Activated CD8-positive, alpha-beta T cell treated with anti-CD3 and anti-CD28 coated beads, Interleukin-2, amount 10 ng/mL, durations not matched to agents 7 days and 5 days (primary cell): ENCODE measurements around the gene SNX3. TPM values are rescaled to one million over a fixed set of nuclear protein-coding genes. Genes with fewer than 3 reads are reported as not detected.
"Not testable (repeated sequence)": the region's sequence is repeated elsewhere in the genome, so short reads cannot be mapped to it uniquely, and the experiment has no call there.

Experiments used
- ATAC-seq: fragments of 150-1000 bp; cut with Tn5 transposase; one replicate; pipeline ENCODE4 v1.10.0; 2021; ENCODE audit warnings: moderate library complexity
- CTCF ChIA-PET: fragments of 350-600 bp; sonication (Branson Sonifier 250); formaldehyde crosslinking; loops from one replicate; lab custom pipeline; 2021; ENCODE audit warnings: antibody characterized with exemption; lab: Charles Lee
- POLR2A ChIA-PET: fragments of 350-600 bp; sonication (Branson Sonifier 250); formaldehyde crosslinking; loops from one replicate; lab custom pipeline; 2021; ENCODE audit warnings: antibody characterized with exemption; lab: Charles Lee
- DNase-seq: peaks from one replicate; pipeline ENCODE4 v3.0.0-alpha.2; 2020
- H3K27ac Mint-ChIP-seq: one replicate; pipeline ENCODE4 v1.8.0; 2021; ENCODE audit warnings: mild to moderate bottlenecking, mixed read lengths
- H3K27me3 Mint-ChIP-seq: one replicate; pipeline ENCODE4 v1.8.0; 2021; ENCODE audit warnings: low read depth, mixed read lengths
- H3K36me3 Mint-ChIP-seq: one replicate; pipeline ENCODE4 v1.8.0; 2021; ENCODE audit warnings: low read depth, mixed read lengths
- H3K4me1 Mint-ChIP-seq: one replicate; pipeline ENCODE4 v1.8.0; 2021; ENCODE audit warnings: low read depth, mixed read lengths
- H3K4me3 Mint-ChIP-seq: one replicate; pipeline ENCODE4 v1.8.0; 2021; ENCODE audit warnings: mild to moderate bottlenecking, mixed read lengths
- H3K9me3 Mint-ChIP-seq: one replicate; pipeline ENCODE4 v1.8.0; 2022; ENCODE audit warnings: mixed read lengths; ENCODE audit not compliant: insufficient read depth
- total RNA-seq, 2 experiments: library from RNA; stranded (reverse); gene quantifications; one replicate each; pipeline ENCODE4 v1.2.3, GENCODE V29; 2021

The SNX3 gene
- 10 to 100 TPM; 91.5 to 91.9 TPM for total RNA-seq

DNA sequence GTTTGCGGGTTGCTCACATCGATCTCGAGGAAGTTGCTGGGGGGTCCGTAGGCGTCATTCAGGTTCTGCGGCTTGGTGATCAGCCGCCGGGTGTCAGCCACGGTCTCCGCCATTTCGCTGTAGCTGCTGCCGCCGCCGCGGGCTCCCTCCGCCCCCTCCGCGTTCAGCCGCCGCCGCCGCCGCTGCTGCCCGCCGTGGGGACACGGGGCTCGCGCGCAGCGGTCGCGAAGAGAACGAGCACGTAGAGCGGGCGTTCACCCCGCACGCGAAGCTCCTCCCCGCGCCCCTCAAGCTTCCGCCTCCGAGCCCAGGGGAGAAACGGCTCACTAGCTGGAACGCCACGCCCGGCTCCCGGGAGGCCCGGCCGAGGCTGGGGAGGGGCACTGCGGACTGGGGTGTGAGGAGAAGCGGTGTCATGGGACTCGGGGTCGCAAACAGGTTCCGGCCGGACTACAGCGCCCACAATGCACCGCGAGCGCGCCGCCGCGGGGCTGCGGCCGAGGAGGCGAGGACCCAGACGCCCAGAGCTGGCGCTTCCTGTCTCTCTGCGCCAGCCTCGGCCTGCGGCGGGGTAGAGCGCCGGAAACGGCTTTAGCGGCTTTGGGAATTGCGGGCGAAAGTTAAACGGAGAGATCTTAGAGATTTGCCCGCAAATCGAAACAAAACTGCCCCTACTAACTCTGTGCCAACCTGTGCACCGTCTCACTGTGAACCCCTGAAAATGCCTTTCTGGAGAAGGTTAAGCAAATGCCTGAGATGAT is at the start of gene SNX3:
SNX3 (minus strand) TSS at position 232 of the 761 bp plus-strand sequence; CDS start at position 113, 119 bp downstream.
- Mint-ChIP-seq H3K4me3 (peak within 1 kb of the TSS; percentile 69), H3K27me3 (peaks cover 3% of the 10 kb centered on the region), H3K9me3 (no peaks in the 10 kb centered on the region), H3K4me1 (peaks cover 20% of the 10 kb centered on the region), H3K27ac (peak within 1 kb of the TSS; percentile 80), H3K36me3 (peaks cover 11% of the 10 kb centered on the region)
- POLR2A ChIA-PET: interaction anchor here (0.6 to 3.5 kb wide), 11 partner anchors 12 to 978 kb away, joined by 3 to 27 read pairs (median 3); partner anchors contain the start of gene AFG1L
- ATAC-seq (peak; percentile 90), DNase-seq (peak; percentile 92)
- CTCF ChIA-PET: interaction anchor here (0.7 to 2.5 kb wide), 12 partner anchors 9 to 234 kb away, joined by 3 to 22 read pairs (median 3); partner anchors contain the start of gene AFG1L

DNA sequence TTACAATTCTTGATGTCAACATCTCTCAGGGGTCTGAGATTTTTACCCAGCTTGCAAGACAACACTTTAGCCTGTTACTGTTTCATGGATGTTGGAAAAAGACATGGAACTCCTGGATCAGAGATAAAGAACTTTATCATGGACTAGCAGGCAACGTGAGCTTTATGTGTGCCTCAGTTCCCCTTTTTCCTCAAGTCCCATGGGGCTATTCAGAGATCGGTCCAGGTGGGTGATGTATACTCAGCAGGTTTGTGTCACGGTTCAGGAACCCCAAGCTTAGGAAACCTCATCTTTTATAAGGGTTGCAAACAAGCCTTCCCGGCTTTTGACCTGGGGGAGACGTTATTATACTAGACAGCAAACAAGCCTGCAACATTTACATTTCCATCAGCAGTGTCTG is 49.0 kb upstream of the SNX3 start:
- no peak for ATAC-seq
- H3K9me3 Mint-ChIP-seq: no peaks in the 10 kb centered on the region
- peaks cover 6% of the 10 kb centered on the region for H3K4me1 Mint-ChIP-seq
- DNase-seq: no peak
- no peak overlapping the region for H3K27ac Mint-ChIP-seq
- no peaks in the 10 kb centered on the region for H3K27me3 Mint-ChIP-seq
- H3K36me3 Mint-ChIP-seq: no peaks in the 10 kb centered on the region
- ChIA-PET POLR2A (no interaction called here), CTCF (no interaction called here)
- H3K4me3 Mint-ChIP-seq: no peak overlapping the region

DNA sequence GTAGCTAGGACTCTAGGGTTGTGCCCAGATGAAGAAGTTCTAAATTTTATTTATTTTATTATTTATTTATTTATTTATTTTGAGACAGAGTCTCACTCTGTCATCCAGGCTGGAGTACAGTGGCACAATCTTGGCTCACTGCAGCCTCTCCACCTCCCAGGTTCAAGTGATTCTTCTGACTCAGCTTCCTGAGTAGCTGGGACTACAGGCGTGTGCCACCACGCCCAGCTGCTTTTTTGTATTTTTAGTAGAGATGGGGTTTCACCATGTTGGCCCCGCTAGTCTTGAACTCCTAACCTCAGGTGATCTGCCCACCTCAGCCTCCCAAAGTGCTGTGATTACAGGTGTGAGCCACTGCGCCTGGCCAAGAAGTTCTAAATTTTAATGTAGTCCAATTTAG is 47.8 kb upstream of the SNX3 start:
- H3K27me3 Mint-ChIP-seq, H3K9me3 Mint-ChIP-seq, CTCF ChIA-PET, H3K36me3 Mint-ChIP-seq, H3K4me1 Mint-ChIP-seq, H3K4me3 Mint-ChIP-seq, H3K27ac Mint-ChIP-seq, DNase-seq, ATAC-seq: not testable (repeated sequence)
- POLR2A ChIA-PET: interaction anchor here (0.6 to 1.5 kb wide), 2 partner anchors 14 to 319 kb away, joined by 3 to 5 read pairs; partner anchors contain the start of gene AFG1L

DNA sequence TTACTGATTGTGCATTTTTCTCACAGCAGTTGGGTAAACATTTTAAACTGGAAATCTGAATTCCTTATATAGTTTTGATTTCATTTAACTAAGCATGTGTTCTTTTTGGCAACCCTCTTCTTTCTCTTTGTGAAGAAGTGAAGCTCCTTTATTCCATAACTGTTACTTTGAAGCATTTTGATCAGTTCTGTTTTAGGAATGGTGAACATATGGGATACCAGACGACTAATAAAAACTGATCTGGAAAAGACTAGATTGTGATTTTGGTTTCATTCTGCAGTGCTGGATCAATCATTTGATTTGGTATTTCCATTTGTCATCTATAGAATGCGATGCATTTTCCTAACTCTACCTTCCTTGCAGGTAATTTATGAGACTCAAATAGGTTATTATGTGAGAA is 43.8 kb upstream of the SNX3 start:
- peaks cover 3% of the 10 kb centered on the region for H3K27me3 Mint-ChIP-seq

DNA sequence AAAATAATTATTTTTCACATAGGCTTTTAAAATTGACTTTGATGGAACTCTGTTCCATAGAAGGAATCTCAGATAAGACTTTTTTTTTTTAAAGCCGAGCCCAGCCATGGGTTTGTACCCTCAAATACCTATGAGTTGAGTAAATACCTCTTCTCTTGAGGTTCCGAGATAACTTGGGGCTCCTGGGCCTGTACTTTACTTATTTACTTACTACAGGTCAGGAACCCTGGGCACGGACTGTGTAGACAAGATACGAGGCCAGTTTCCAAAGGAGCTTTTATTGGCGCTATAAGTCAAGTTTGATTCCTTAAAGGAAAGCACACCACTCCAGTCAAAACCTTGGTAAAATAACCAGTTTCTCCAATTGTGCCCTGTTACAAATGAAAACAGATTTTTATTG is 41.5 kb upstream of the SNX3 start:
- no peak overlapping the region for H3K4me3 Mint-ChIP-seq
- H3K36me3 Mint-ChIP-seq: peaks cover 5% of the 10 kb centered on the region
- CTCF ChIA-PET: interaction anchor here (2.8 kb wide), 1 partner anchor 190 kb away, joined by 11 read pairs; no protein-coding TSS in a partner anchor
- ATAC-seq (no peak), DNase-seq (no peak)
- peaks cover 3% of the 10 kb centered on the region for H3K27me3 Mint-ChIP-seq
- no peak overlapping the region for H3K27ac Mint-ChIP-seq
- H3K9me3 Mint-ChIP-seq: no peaks in the 10 kb centered on the region
- H3K4me1 Mint-ChIP-seq: peaks cover 14% of the 10 kb centered on the region
- POLR2A ChIA-PET: no interaction called here

More for the DNA sequence above, 43.8 kb upstream of the SNX3 start:
- Mint-ChIP-seq H3K27ac (no peak overlapping the region), H3K9me3 (no peaks in the 10 kb centered on the region), H3K4me3 (no peak overlapping the region), H3K36me3 (peaks cover 5% of the 10 kb centered on the region), H3K4me1 (peaks cover 6% of the 10 kb centered on the region)
- CTCF ChIA-PET: interaction anchor here (0.8 to 2.8 kb wide), 2 partner anchors 43 to 188 kb away, joined by 5 to 11 read pairs; no protein-coding TSS in a partner anchor
- no peak for DNase-seq
- POLR2A ChIA-PET: interaction anchor here (0.7 to 1.1 kb wide), 2 partner anchors 9 to 22 kb away, joined by 3 to 4 read pairs; no protein-coding TSS in a partner anchor
- no peak for ATAC-seq

DNA sequence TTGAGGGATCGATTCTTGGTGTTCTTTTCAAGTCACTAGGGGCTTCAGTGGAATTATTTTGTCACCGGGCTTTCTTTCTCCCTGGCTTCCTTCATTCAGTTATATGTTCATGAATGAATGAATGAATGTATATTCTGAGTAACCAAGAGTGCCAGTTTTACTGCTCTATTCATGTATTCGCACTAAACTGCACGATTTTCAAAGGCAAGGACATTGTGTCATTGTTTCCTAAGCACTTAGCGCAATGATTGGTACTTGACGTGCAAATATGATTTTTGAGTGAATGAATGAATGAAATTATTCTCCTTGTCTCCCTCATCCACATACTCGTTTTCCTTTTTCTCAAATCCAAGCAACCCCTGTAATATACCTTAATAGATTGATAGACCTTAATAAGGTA is 34.8 kb upstream of the SNX3 start:
- H3K36me3 Mint-ChIP-seq: peaks cover 4% of the 10 kb centered on the region
- H3K4me3 Mint-ChIP-seq: peak overlapping the region; percentile 95
- ChIA-PET CTCF (interaction anchor here (0.7 to 1.5 kb wide), 3 partner anchors 10 to 35 kb away, joined by 3 to 4 read pairs (median 3); partner anchors contain the start of gene SNX3), POLR2A (interaction anchor here (0.6 to 2.3 kb wide), 8 partner anchors 9 to 741 kb away, joined by 3 to 27 read pairs (median 3); partner anchors contain the start of gene SNX3)
- no peaks in the 10 kb centered on the region for H3K9me3 Mint-ChIP-seq
- peak overlapping the region; percentile 99 for H3K27ac Mint-ChIP-seq
- peaks cover 26% of the 10 kb centered on the region for H3K4me1 Mint-ChIP-seq
- DNase-seq: no peak
- ATAC-seq: no peak
- H3K27me3 Mint-ChIP-seq: no peaks in the 10 kb centered on the region

DNA sequence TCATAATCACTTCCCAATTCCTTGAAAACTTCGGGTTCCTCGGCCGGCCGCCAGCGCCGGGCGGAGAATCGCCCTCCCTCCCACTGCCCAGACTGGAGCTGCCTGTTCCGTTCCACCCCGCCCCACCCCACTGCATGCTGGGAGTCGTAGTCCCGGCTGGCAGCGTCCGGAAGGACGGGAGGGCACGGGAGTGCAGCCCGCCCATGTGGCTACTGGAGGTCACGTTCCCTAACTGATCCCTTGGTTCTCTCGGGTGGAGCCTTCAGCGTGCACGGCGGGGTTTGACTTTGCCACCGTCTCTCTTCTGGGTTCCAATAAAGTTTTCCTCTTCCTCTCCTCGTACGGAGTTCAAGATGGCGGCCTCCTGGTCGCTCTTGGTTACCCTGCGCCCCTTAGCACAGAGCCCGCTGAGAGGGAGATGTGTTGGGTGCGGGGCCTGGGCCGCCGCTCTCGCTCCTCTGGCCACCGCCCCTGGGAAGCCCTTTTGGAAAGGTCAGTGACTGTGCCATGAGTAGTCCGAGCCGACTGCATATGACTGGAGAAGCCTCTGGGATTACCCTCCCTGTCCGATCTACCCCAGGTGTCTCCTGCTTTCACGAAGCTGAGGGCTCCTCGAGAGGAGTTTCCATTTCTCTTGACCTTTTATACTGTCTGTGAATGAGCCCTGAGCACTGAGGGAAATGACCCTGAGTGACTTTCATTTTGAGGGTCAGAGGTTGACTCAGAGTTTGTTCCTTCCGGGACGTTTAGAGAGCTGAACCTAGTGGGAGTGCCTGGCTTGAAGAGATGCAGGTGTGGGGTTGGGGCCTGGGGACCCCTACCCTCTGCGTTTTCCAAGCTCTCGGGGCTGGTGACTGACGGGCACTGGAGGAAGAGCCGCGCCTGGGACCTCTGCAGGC is 34.1 kb upstream of the SNX3 start, which contains the start of gene AFG1L:
AFG1L (plus strand) TSS at position 328 of the 899 bp plus-strand sequence; CDS start at position 354, 26 bp downstream.
- DNase-seq (peak; percentile 90), ATAC-seq (peak; percentile 96)
- CTCF ChIA-PET: interaction anchor here (0.7 to 1.5 kb wide), 3 partner anchors 13 to 34 kb away, joined by 3 to 4 read pairs (median 3); partner anchors contain the start of gene SNX3
- POLR2A ChIA-PET: interaction anchor here (0.6 to 2.3 kb wide), 11 partner anchors 10 to 742 kb away, joined by 3 to 27 read pairs (median 3); partner anchors contain the start of gene SNX3
- Mint-ChIP-seq H3K4me3 (peak within 1 kb of the TSS; percentile 95), H3K9me3 (no peaks in the 10 kb centered on the region), H3K27me3 (no peaks in the 10 kb centered on the region), H3K27ac (peak within 1 kb of the TSS; percentile 99), H3K36me3 (peaks cover 4% of the 10 kb centered on the region), H3K4me1 (peaks cover 26% of the 10 kb centered on the region)

DNA sequence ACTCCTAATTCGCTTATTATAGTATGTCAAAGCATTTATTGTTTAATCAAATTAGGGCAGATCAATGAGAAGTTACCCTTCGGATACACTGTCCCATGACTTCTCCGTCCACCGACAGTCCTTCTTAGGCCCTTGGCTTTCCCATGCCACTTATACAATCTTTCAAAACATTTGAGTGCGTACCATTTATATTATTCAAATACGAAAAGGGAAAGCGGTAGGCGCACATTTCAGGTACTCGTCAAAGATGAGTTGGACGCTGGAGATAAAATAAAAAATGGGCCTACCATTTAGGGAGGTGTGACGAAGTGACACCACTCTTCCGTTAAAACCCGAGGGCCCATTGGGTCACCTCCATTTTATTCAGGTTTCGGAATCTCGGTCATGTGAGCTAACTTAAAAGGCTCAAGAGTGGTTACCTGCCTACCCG is 33.5 kb upstream of the SNX3 start:
- H3K36me3 Mint-ChIP-seq: peaks cover 4% of the 10 kb centered on the region
- H3K9me3 Mint-ChIP-seq: no peaks in the 10 kb centered on the region
- DNase-seq (no peak), ATAC-seq (peak; percentile 53)
- H3K27ac Mint-ChIP-seq: peak overlapping the region; percentile 99
- peak overlapping the region; percentile 95 for H3K4me3 Mint-ChIP-seq
- H3K4me1 Mint-ChIP-seq: peaks cover 24% of the 10 kb centered on the region
- H3K27me3 Mint-ChIP-seq: no peaks in the 10 kb centered on the region
- CTCF ChIA-PET: interaction anchor here (0.9 kb wide), 1 partner anchor 34 kb away, joined by 3 read pairs; the partner anchor contains the start of gene SNX3
- POLR2A ChIA-PET: interaction anchor here (0.6 to 2.3 kb wide), 4 partner anchors 14 to 192 kb away, joined by 3 to 27 read pairs (median 4); partner anchors contain the start of gene SNX3

DNA sequence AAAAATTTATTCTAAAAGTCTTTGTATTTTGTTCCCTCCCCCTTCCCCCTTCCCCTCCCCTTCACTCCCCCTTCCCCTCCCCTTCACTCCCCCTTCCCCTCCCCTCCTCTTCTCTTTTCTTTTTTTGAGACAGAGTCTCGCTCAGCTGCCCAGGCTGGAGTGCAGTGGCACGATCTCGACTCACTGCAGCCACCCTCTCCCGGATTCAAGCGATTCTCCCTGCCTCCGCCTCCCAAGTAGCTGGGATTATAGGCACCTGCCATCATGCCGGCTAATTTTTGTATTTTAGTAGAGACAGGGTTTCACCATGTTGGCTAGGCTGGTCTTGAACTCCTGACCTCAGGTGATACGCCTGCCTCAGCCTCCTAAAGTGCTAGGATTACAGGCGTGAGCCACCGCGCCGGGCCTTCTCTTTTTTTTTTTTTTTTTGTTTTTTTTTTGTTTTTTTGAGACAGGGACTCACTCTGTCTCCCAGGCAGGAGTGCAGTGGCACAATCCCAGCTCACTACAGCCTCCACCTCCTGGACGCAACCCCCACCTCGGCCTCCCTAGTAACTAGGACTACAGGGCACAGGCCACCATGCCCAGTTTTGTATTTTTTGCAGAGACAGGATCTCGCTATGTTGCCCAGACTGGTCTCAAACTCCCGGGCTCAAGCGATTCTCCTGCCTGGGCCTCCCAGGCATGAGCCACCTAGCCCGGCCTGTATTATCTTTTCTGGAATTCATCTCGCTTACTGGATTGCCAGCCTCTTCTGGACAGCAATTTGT is 32.9 kb upstream of the SNX3 start:
- POLR2A ChIA-PET: no interaction called here
- peaks cover 4% of the 10 kb centered on the region for H3K36me3 Mint-ChIP-seq

DNA sequence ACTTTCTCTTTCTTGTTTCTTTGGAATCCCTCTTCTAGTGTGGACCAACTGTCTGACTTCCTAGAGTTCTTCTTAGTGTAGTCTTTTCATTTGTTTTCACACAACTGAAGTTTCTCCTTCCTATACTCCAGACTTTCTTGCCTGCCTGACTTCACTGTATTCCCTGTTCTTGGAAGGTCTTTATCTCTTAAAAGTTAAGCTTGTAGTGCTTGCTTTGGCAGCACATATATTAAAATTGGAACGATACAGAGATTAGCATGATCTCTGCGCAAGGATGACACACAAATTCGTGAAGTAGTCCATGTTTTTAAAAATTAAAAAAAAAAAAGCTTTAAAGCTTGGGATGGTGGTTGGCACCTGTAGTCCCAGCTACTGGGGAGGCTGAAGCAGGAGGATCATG is 31.7 kb upstream of the SNX3 start:
- H3K27me3 Mint-ChIP-seq, H3K36me3 Mint-ChIP-seq, DNase-seq, CTCF ChIA-PET, ATAC-seq, POLR2A ChIA-PET, H3K27ac Mint-ChIP-seq, H3K4me3 Mint-ChIP-seq, H3K9me3 Mint-ChIP-seq: not testable (repeated sequence)
- H3K4me1 Mint-ChIP-seq: peaks cover 29% of the 10 kb centered on the region

More for the DNA sequence above, 32.9 kb upstream of the SNX3 start:
- H3K4me3 Mint-ChIP-seq: peak overlapping the region; percentile 95
- H3K4me1 Mint-ChIP-seq: peaks cover 26% of the 10 kb centered on the region
- DNase-seq: no peak
- ATAC-seq: no peak
- H3K9me3 Mint-ChIP-seq: no peaks in the 10 kb centered on the region
- H3K27ac Mint-ChIP-seq: peak overlapping the region; percentile 99
- CTCF ChIA-PET: interaction anchor here (0.9 kb wide), 1 partner anchor 33 kb away, joined by 3 read pairs; the partner anchor contains the start of gene SNX3
- H3K27me3 Mint-ChIP-seq: no peaks in the 10 kb centered on the region
